SU-DHL-6 (cell line): ENCODE measurements around the gene PCDH12.

Experiments used
- H2AFZ ChIP-seq: fragments of 200-600 bp; sonication (generic); 2 replicates; pipeline ENCODE4 v1.6.1; 2014; ENCODE audit warnings: low read depth, mild to moderate bottlenecking, moderate library complexity, mixed read lengths, antibody characterized with exemption, low read length; ENCODE audit not compliant: severe bottlenecking
- H3F3A ChIP-seq: fragments of 200-600 bp; shearing (Covaris generic); 2 replicates; pipeline ENCODE4 v1.6.0; 2016; ENCODE audit warnings: antibody characterized with exemption, mild to moderate bottlenecking; ENCODE audit not compliant: insufficient read depth
- H3K27ac ChIP-seq: fragments of 200-600 bp; sonication (generic); 2 replicates; pipeline ENCODE4 v1.5.1; 2016; ENCODE audit warnings: low read depth, mild to moderate bottlenecking, low read length, moderate library complexity, mixed read lengths
- H3K27me3 ChIP-seq: fragments of 200-600 bp; sonication (generic), shearing (Covaris generic); 2 replicates; pipeline ENCODE4 v1.6.0; 2014; ENCODE audit warnings: mild to moderate bottlenecking, low read length
- H3K36me3 ChIP-seq: fragments of 200-600 bp; sonication (generic); 2 replicates; pipeline ENCODE4 v1.6.1; 2014; ENCODE audit warnings: mild to moderate bottlenecking, low read length, mixed read lengths
- H3K4me2 ChIP-seq: fragments of 300-600, 200-600 bp; shearing (Covaris generic), sonication (generic); 2 replicates; pipeline ENCODE4 v1.6.0; 2014; ENCODE audit warnings: low read length, low read depth, mild to moderate bottlenecking; ENCODE audit not compliant: poor library complexity, severe bottlenecking
- H3K4me3 ChIP-seq: fragments of 200-600 bp; sonication (generic); 2 replicates; pipeline ENCODE4 v1.5.1; 2014; ENCODE audit warnings: antibody characterized with exemption, low read length, mild to moderate bottlenecking, mixed read lengths; ENCODE audit not compliant: insufficient read depth, poor library complexity, severe bottlenecking
- H3K79me2 ChIP-seq: fragments of 200-600 bp; sonication (generic); 2 replicates; pipeline ENCODE4 v1.6.1; 2014; ENCODE audit warnings: mild to moderate bottlenecking, low read length, moderate library complexity; ENCODE audit not compliant: insufficient read depth
- H3K9ac ChIP-seq: fragments of 200-600 bp; sonication (generic); 2 replicates; pipeline ENCODE4 v1.7.0; 2014; ENCODE audit warnings: mild to moderate bottlenecking, low read length
- H3K9me2 ChIP-seq: fragments of 200-600 bp; sonication (generic); replicated peaks from 2 replicates; pipeline ENCODE4 v1.6.1; 2014; ENCODE audit warnings: low read length; ENCODE audit not compliant: insufficient read depth
- H3K9me3 ChIP-seq: fragments of 200-600 bp; sonication (generic); 2 replicates; pipeline ENCODE4 v1.6.1; 2014; ENCODE audit warnings: low read length, mixed read lengths; ENCODE audit not compliant: insufficient read depth
- H4K20me1 ChIP-seq: fragments of 200-600 bp; sonication (generic); 2 replicates; pipeline ENCODE4 v1.6.1; 2014; ENCODE audit warnings: low read depth, mild to moderate bottlenecking, antibody characterized with exemption, low read length, moderate library complexity, mixed read lengths
- EZH2phosphoT487 ChIP-seq: fragments of 200-600 bp; sonication (generic), shearing (Covaris generic); conservative IDR thresholded peaks from 2 replicates; pipeline ENCODE4 v1.6.1; 2018; ENCODE audit warnings: mild to moderate bottlenecking, antibody characterized with exemption, low read length, moderate library complexity, mixed read lengths
- TF ChIP-seq, protein P1 (sequence below): fragments of 200-600 bp; sonication (generic); IDR thresholded peaks from one replicate; pipeline ENCODE4 v1.5.1; 2017; ENCODE audit warnings: antibody characterized with exemption, mild to moderate bottlenecking, low read length, moderate library complexity; ENCODE audit not compliant: insufficient read depth, poor library complexity, severe bottlenecking

PCDH12 gene

DNA sequence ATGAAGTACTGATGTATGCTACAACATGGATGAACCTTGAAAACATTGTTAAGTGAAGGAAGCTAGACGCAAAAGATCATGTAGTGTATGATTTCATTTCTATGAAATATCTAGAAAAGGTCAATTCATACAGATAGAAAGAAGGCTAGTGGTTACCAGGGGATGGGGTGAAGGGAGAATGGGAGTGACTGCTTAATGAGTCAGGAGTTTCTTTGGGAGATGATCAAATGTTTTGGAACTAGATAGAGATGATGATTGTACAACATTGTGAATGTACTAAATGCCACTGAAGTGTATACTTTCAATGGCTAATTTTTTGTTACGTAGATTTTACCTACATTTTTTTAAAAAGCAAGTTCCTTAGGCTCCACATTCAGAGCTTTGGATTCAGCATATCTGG, 49.2 kb downstream of the PCDH12 start:
- Histone ChIP-seq H3K27me3 (no peaks in the 10 kb centered on the region), H3K9me2 (no peaks in the 10 kb centered on the region), H3F3A (no peaks in the 10 kb centered on the region), H3K27ac (no peak overlapping the region), H4K20me1 (no peaks in the 10 kb centered on the region), H3K9me3 (peaks cover 7% of the 10 kb centered on the region; the same call in 1 of the 2 replicates), H3K4me3 (no peak overlapping the region), H3K79me2 (no peaks in the 10 kb centered on the region), H2AFZ (no peak overlapping the region), H3K4me2 (no peak overlapping the region), H3K36me3 (no peaks in the 10 kb centered on the region), H3K9ac (no peak overlapping the region)
- TF ChIP-seq, protein P1, sequence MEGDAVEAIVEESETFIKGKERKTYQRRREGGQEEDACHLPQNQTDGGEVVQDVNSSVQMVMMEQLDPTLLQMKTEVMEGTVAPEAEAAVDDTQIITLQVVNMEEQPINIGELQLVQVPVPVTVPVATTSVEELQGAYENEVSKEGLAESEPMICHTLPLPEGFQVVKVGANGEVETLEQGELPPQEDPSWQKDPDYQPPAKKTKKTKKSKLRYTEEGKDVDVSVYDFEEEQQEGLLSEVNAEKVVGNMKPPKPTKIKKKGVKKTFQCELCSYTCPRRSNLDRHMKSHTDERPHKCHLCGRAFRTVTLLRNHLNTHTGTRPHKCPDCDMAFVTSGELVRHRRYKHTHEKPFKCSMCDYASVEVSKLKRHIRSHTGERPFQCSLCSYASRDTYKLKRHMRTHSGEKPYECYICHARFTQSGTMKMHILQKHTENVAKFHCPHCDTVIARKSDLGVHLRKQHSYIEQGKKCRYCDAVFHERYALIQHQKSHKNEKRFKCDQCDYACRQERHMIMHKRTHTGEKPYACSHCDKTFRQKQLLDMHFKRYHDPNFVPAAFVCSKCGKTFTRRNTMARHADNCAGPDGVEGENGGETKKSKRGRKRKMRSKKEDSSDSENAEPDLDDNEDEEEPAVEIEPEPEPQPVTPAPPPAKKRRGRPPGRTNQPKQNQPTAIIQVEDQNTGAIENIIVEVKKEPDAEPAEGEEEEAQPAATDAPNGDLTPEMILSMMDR, result no peak
- no peak for TF ChIP-seq EZH2phosphoT487

DNA sequence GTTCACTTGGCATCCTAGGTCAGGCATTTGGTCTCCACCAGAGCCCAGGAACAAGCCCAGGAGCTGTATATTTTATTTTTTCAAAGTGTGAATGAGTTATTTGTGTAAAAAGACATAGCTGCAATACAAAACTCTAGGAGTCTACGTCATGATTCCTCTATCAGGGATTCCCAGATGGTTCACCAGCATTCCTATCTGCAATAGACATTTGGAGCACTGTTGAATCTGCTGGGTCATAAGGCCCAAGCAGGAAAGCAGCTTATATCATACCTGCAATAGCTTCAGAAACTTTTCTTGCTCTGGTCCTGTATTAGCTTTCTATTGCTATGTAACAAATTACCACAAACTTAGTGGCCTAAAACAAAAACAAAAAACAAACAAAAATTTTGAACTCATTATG, 51.0 kb downstream of the PCDH12 start:
- Histone ChIP-seq H3K9me3 (peaks cover 7% of the 10 kb centered on the region; the same call in 1 of the 2 replicates), H3K27me3 (no peaks in the 10 kb centered on the region), H3K4me2 (no peak overlapping the region), H3K9me2 (no peaks in the 10 kb centered on the region), H3K36me3 (no peaks in the 10 kb centered on the region), H3K27ac (no peak overlapping the region), H4K20me1 (no peaks in the 10 kb centered on the region), H2AFZ (no peak overlapping the region), H3K4me3 (no peak overlapping the region), H3K79me2 (no peaks in the 10 kb centered on the region), H3K9ac (no peak overlapping the region), H3F3A (no peaks in the 10 kb centered on the region)
- no peak for TF ChIP-seq EZH2phosphoT487
- TF ChIP-seq, protein P1, result no peak

DNA sequence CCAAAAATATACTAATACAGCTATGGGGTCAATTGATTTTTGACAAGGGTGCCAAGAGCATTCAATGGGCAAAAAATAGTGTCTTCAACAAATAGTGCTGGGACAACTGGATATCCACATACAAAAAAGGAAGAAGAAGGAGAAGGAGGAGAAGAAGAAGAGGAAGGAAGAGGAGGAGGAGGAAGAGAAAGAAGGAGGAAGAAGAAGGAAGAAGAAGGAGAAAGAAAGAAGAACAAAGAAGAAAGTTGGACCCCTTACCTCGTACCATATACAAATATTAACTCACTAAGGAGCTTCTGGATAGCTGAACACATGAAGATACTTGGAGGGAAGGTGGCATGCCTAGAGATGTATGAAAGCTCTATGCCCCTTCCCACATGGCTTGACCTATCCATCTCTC, 51.5 kb downstream of the PCDH12 start:
- no peak overlapping the region for H3K9ac ChIP-seq
- H3K79me2 ChIP-seq, result no peaks in the 10 kb centered on the region
- no peak overlapping the region for H3K4me3 ChIP-seq
- H3K9me2 ChIP-seq, result no peaks in the 10 kb centered on the region
- no peak overlapping the region for H3K4me2 ChIP-seq
- peaks cover 7% of the 10 kb centered on the region; the same call in 1 of the 2 replicates for H3K9me3 ChIP-seq
- TF ChIP-seq, protein P1, result no peak
- no peak for TF ChIP-seq EZH2phosphoT487
- H3K36me3 ChIP-seq, result no peaks in the 10 kb centered on the region
- H3K27me3 ChIP-seq, result no peaks in the 10 kb centered on the region
- no peak overlapping the region for H3K27ac ChIP-seq
- H2AFZ ChIP-seq, result no peak overlapping the region
- H3F3A ChIP-seq, result no peaks in the 10 kb centered on the region
- no peaks in the 10 kb centered on the region for H4K20me1 ChIP-seq

DNA sequence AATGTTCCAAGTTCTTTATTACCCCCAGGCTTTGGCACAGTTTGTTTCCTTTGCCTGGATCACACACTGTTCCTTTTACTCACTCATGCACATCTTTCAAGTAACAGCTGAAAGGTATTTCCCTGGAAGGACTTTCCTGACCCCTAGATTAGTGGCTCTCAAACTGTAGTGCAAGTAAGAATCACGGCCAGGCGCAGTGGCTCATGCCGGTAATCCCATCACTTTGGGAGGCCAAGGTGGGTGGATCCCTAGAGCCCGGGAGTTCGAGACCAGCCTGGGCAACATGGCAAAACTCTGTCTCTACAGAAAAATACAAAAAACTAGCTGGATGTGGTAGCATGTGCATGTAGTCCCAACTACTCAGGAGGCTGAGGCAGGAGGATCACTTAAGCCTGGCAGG, 53.5 kb downstream of the PCDH12 start:
- Histone ChIP-seq H3F3A (no peaks in the 10 kb centered on the region), H3K9me2 (no peaks in the 10 kb centered on the region), H3K79me2 (no peaks in the 10 kb centered on the region), H3K4me2 (no peak overlapping the region), H3K36me3 (no peaks in the 10 kb centered on the region), H4K20me1 (no peaks in the 10 kb centered on the region), H3K9me3 (peaks cover 7% of the 10 kb centered on the region; the same call in 1 of the 2 replicates), H3K27ac (no peak overlapping the region), H3K4me3 (no peak overlapping the region), H3K9ac (no peak overlapping the region), H3K27me3 (no peaks in the 10 kb centered on the region), H2AFZ (no peak overlapping the region)
- TF ChIP-seq EZH2phosphoT487, result no peak
- TF ChIP-seq, protein P1, result no peak
